ENCODE results near the gene STRBP.

The STRBP gene

DNA sequence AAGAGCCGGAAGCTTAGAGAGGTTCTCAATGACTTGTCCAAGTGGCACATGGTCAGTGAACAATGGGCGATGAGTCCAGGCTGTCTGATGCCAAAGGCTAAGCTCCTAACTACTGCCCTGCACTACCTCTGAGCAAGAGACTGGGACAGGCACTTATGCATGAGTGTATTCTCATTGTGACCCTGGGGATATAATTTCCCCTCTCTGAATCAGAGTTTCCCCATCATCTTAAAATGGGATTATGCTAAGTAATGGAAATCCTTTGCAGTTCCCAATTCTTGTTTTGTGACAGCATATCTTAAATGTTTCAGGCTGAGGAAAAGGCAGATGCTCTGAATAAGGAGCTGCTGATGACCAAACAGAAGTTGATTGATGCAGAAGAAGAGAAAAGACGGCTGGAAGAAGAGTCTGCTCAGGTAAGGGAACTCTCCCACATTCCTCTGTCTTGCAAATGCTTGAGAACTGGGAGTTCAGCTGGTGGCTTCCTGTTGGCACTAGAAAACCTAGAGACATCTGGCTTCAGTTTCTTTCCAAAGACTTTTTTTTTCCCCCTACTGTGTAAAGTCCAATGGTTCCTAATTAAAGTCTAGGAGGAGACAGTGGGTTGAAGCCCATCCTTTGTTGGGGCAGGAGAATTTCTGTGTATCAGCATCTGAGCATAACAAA is 170.8 kb downstream of the STRBP start:
- ATAC-seq, result no peak
- DNase-seq, result no peak

DNA sequence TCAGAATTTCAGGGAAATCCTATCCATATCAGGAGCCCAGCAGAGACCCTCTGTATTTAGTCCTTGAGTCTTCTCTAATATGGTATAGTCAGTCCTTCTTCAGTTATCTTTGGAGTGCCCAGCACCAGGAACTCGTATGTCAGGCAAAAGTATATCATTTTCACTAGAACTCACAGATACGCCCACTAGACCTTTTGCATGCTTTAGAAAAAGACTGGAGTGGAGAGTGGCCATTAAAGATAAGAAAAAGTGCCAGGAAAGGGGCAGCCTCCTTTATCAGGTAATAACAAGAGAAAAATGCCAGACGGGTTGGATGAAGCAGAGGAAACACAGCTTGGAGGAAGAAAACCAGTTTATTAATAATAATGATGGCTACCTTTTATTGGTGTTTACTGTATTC is 171.4 kb downstream of the STRBP start:
- ATAC-seq (no peak), DNase-seq (no peak)

DNA sequence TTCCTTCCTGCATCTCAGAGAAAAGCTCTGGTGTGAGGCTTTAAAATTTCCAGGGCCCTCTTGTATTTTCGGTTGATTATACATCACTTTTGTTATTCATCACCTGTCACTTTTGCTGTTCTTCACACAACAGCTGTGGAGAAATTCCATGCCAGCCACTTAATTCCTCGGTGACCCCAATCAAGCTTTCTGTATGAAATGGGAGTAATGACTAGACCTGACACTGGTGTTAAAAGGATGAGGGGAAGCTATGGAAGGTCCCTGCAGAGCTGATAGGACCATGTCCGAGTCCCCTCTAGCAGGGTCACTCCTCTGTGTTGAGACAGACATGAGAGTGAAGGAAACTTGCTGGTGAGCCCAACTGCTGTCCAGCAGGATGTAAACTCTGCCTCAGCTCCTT is 175.2 kb downstream of the STRBP start:
- no peak for DNase-seq

DNA sequence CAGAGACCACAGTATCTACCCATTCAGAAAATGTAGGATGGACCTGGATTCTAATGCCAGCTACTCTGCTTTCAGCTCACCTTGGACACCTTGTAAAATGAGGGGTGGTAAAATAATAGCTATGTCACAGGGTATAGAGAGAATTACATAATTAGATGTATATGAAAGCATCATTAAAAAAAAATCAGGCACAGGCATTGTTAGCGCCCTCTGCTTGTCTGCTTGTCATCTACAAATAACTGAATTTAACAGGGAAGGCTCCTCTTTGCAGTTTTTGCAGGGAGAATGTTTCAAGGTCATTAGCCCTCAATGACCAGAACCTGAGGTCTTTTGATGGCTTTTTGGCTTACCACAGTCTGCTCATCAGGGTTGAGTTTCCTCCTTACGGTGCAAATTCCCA is 176.9 kb downstream of the STRBP start:
- no peak for DNase-seq
- no peak for ATAC-seq

More for the DNA sequence above, 175.2 kb downstream of the STRBP start:
- no peak for ATAC-seq

DNA sequence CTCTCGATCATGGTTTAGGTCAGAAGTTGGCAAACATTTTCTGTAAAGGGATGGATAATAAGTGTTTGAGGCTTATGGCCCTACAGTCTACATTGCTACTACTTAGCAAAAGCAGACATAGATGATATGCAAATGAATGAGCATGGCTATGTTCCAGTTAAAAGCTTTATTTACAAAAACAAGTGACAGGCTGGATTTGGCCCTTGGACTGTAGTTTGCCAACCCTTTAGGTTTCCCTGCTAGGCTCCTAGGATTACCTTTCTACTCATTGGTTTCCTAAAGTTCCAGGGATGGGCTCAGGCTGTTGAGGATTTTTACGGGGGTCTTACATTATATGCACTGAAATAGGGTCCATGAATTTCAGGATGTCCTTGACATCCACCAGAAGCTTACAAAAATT is 177.4 kb downstream of the STRBP start:
- ATAC-seq, result no peak
- DNase-seq, result no peak

DNA sequence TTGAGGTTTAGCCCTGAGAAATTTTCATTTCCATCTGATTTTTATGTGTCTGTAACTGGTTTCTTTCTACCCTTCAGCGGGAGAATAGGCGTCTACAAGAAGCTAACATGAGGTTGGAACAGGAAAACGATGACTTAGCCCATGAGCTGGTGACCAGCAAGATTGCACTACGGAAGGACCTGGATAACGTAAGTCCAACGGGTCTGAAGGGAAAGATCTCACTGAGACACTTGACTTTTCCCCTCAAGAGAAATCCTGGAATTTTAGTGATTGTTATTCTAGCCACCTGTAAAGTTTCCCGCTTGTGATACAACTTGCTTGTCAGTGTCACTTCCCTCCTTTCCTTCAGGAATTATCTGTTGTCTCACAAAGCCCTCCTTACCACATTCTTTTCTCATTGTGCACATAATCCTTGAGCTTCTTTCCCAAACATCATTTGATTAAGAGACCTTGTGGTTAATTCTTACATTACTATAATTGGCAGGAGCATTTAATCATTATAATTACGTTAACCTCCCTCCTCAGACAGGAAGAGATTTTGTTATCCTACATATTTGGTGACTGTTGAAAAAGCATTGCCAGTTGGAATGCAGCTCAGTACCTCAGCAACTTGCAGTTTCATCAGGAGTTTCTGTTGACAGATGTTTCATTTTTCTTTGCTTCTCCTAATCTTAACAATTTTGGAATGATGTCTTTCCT is 178.0 kb downstream of the STRBP start:
- ATAC-seq, result no peak
- DNase-seq, result no peak

DNA sequence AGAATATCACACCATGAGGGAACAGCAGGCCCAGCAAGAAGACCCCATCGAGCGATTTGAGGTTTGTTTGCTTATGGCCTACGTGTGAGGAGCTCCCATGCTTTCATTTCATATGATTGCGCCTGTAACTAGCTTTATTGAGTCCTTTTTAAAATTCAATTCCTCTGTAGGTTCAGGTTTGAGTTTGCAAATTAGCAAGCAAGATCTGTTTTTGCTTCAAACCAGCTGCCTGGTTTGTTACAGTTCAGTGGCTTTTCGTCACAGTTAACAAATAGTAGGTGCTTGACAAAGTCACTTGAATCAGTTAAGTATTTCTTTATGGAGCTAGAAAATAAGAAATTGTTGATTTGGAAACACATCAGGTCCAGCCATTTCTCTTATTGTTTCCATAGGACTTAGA is 178.6 kb downstream of the STRBP start:
- no peak for DNase-seq
- ATAC-seq, result no peak

DNA sequence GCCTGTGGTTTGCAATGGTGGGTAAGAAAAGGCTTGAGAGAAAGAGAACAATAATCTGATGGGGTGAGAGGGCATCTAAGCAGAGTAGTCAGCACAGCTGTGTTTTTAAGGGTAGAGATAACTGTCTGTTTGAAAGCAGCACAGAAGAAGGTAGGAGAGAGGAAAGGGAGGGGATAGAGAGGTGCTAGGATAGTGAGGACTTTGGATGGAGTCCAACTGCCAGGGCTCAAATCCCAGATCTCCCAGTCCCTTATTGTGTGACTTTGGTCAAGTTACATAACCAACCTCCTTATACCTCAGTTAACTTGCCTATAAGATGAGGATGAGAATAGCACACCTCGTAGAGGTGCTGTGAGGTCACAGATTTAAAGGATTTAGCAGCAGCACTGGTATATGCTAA is 179.3 kb downstream of the STRBP start:
- ATAC-seq, result no peak
- no peak for DNase-seq

DNA sequence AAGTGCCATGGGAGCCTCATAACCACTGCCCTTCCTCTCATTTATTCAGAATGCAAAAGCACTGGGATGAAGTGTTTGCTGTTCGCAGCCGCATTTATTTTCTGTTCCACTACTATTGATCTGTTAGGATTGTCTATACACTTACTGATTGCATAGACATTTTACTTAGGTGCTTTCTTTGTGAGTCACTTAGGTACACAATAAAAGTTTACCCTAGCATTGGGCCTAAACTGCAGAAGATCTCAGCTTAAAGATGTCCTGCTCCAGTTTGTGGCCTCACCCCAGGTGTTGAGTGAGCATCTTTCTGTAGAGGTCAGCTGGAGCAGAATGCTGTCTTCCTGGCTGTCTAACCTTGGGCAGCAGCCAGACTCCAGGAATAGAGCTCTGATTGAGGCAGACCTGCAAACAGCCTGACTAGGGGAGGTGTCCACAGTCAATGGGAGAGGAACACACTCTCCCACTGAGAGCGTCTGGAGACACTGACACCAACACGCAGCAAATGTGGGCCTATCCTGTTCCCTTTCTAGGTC is 181.0 kb downstream of the STRBP start:
- DNase-seq, result no peak
- no peak for ATAC-seq

DNA sequence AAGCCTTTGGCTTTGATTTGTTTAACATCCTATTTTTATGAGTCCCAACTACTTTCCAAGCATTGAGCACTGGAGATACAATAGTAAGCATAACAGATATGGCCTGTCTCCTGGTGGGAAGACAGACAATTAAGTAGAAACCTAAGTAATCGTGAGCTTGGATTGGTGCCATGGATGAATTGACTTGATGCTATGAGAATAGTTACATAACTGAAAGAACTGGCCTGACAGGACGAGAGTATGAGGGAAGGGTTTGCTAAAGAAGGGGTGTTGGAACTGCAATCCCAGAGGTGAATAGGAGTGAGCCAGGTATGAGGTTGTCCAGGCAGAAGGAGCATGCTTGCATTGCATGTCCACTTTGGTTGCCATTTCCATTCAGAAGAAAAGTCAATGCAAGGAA is 182.5 kb downstream of the STRBP start:
- DNase-seq, result no peak

DNA sequence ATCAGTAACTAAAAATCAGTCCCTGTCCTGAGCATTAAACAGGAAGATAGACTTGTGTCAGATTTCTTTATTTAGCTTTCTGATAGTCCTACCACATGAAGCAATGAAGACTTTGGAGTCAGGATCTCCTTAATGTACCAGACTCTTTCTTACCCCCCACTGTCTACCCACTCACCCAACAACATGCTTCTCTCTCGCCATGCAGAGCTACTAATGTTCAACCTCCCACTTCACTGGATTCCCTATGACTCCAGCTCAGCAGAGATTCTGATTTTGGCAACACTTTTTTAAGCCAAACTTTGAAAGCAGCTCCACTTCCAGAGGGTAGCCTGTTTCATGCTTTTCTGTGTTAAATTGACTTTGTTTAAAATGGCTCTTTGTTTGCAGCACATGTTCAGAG is 184.1 kb downstream of the STRBP start:
- no peak for ATAC-seq
- DNase-seq, result no peak

More for the DNA sequence above, 182.5 kb downstream of the STRBP start:
- no peak for ATAC-seq

DNA sequence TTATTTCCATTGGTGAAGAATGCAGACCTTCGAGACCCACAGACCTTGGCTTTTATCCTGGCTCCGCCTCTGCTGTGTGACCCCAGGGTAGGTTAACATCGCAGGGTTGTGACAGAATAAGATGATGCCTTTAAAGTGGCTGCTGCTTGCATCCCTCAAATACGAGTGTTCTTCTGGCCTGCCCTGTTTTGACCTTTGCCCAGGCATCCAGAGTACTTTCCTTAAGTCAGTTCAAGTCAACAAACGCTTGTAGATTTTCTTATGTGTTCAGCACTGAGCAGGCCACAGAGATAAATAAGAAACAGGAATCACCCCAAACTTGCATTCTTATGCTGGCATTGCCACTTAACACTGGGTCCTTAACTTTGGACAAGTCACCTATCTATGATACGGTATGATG is 184.7 kb downstream of the STRBP start:
- ATAC-seq, result no peak
- DNase-seq, result no peak

DNA sequence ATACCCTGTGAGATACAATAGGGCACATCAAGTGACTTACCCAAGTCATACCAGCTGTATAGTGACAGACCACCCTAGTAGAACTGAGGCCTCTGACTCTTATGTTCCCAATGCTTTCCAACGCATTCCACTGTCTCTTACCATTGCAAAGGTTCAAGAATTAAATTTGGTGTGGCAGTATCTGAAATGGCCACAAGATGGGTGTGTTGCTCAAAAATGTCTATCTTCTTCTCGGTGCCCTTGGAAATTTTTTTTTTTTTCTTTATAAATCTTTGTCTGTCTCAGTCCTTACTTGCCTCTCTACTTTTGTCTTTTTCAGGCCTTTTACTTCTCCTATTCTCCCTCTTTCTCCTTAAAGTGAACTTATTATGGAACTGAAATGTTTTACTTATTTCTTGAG is 186.6 kb downstream of the STRBP start:
- no peak for DNase-seq

DNA sequence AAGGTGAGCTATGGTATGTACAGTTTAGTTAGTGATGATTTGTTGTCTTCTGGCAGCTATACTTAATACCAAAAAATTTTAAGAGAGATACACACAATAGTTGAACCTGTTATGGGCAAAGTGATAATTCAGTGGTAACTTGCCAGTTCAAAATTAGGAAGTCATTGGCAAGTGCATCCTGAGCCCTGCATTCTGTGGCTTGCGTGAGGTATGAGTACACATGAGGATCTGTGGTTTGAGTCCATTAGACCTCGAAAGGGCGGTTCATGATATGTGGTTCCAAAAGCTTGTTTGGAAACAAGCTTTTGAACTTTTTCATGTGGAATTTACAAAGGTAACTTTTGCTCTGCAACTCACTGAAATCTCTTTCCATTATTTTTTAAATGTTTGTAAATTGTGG is 187.9 kb downstream of the STRBP start:
- ATAC-seq (no peak), DNase-seq (no peak)

More for the DNA sequence above, 186.6 kb downstream of the STRBP start:
- no peak for ATAC-seq

DNA sequence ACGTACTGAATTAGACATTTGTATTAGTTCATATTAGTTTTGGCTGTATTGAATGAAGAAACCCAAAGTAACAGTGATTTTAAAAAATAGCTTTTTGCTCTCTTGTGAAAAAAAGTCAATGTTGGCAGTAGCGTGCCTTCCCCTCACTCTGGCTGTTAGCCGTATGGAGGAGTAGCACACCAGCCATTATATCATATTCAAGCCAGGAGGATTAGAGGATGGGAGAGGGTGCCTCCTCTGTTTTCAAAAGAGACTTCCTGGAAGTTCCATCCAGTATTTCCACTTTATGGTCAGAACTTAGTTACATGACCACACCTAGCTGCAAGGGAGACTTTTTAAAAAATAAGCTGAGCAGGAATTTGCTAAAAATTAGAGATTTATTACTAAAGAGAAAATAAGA is 193.8 kb downstream of the STRBP start:
- ATAC-seq, result no peak
- DNase-seq, result no peak

DNA sequence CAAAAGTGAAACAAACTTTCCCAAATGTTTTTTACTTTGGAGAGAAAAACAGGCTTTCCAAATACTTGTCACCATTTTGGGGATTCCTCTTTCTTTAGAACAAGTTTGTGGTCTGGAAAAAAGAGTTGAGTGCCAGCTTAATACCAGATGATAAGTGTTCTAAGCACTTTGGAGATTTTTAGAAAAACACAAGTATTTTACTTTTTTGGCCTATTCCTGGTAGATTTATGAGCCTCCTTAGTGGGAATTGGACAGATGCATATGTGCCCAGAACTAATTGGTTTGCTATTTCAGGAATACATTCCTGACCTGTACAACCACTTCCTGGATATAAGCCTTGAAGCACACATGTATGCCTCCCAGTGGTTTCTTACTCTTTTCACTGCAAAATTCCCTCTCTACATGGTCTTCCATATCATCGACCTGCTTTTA is 194.4 kb downstream of the STRBP start:
- DNase-seq, result no peak

DNA sequence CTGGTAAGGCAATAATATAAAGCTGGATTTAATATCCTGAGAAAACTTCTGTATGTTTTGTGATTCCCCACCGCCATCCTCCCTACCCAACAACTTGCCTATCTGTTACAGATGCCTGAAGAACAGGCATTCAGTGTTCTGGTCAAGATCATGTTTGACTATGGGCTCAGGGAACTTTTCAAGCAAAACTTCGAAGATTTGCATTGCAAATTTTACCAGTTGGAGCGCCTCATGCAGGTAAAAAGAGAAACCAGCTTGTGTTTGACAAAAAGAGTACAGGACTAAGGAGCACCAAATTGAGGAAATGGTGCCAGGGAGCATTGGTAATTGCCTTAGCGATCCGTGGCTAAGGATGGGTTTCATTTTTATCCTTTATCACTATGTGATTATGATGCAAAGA is 194.9 kb downstream of the STRBP start:
- no peak for ATAC-seq

More for the DNA sequence above, 194.4 kb downstream of the STRBP start:
- ATAC-seq, result no peak

DNA sequence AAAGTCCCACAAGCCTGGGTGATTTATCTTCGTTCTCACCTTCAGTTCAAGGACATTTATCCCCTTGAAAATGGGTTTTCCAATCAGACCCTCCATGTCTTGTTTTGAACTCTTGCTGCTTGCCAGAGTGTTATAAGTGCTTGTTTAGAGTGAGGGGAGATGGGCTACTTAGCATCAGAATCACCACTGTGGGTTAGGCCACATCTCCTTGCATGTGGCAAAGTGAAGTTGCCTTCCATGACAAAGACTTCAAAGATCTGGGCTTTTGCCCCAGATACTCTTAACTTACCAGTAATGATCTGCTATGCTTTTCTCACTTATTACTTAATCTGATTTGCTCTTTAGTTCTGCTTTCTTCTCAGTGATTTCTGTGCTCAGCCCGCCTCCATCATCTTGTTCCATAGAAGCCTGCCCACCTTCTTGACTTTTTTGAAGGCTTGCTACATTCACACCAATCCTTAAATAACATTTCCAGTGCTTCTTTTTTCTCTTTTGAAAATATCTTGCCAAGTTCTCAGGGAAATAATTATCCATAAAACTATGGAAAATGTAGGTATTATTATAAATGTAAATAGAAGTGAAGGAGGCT is 195.9 kb downstream of the STRBP start:
- DNase-seq (no peak), ATAC-seq (no peak)

More for the DNA sequence above, 194.9 kb downstream of the STRBP start:
- no peak for DNase-seq

Data from stimulated activated naive CD8-positive, alpha-beta T cell treated with anti-CD3 and anti-CD28 coated beads, Interleukin-15, Interleukin-2, amounts not matched to agents 100 U/mL and 50 U/mL, for 24 hours (primary cell).